Measurements from ENCODE around the gene ADCY5. TPM values are rescaled to one million over a fixed set of nuclear protein-coding genes. Genes with fewer than 3 reads are reported as not detected.

The ADCY5 gene
- total RNA-seq, 2 donors from 2014 or later: 12.9 to 69.6 TPM

DNA sequence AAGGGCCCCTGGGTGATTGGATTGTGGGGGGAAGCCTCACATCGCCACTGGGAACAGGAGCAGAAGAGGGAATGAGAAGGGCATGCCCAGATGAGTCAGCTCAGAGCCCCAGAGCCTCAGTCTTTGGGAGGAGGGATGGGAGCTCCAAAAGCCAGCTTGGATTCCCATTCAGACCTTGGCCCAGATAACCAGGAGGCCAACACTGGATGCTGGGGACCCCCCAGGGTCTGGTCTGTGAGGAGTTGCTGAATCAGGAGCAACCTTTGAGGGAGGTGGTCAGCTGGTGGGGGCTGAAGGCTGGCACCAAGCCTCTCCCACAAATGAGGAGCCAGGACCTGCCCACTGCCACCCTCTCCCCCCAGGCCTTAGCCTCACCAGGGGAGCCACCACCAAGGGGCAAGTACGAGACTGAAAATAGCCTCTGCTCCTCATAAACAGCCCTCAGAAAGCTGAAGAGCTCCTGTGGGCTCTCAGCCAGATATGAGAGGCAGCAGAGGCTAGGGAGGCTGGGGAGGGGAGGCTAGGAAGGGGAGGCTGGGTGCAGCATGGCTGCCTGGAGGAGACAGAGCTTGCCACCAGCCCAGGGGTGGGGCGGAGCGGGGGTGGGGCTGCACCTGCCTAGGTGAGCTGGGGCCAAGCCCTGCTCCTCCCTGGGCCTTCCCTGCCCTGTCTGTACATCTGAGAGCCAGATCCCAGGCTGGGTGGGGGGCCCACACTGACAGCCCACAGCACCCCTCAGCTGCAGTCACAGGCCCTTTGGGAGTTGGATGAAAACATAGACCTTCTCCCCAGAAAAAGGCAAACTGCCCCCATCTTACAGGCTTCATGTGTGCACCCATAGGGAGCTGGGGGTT, 147.3 kb downstream of the ADCY5 start:
- WGBS: 67% methylated on average over 4 of the region's 4 CpGs
- DNase-seq (ENCODE audit: low spot score): no peak
- Histone ChIP-seq H3K27ac (no peak overlapping the region), H3K36me3 (no peaks in the 10 kb centered on the region), H3K4me3 (no peak overlapping the region), H3K9me3 (no peaks in the 10 kb centered on the region), H3K4me1 (replicated peaks) (no peaks in the 10 kb centered on the region), H3K27me3 (replicated peaks; ENCODE audit: insufficient read depth) (no peaks in the 10 kb centered on the region)
- intact Hi-C loops (cut with DNase I): no loop called here
- TF ChIP-seq, protein P1, sequence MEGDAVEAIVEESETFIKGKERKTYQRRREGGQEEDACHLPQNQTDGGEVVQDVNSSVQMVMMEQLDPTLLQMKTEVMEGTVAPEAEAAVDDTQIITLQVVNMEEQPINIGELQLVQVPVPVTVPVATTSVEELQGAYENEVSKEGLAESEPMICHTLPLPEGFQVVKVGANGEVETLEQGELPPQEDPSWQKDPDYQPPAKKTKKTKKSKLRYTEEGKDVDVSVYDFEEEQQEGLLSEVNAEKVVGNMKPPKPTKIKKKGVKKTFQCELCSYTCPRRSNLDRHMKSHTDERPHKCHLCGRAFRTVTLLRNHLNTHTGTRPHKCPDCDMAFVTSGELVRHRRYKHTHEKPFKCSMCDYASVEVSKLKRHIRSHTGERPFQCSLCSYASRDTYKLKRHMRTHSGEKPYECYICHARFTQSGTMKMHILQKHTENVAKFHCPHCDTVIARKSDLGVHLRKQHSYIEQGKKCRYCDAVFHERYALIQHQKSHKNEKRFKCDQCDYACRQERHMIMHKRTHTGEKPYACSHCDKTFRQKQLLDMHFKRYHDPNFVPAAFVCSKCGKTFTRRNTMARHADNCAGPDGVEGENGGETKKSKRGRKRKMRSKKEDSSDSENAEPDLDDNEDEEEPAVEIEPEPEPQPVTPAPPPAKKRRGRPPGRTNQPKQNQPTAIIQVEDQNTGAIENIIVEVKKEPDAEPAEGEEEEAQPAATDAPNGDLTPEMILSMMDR (IDR thresholded peaks at IDR 0.05): no peak
- TF ChIP-seq POLR2AphosphoS5 (IDR thresholded peaks at IDR 0.05): no peak
- TF ChIP-seq POLR2A (IDR thresholded peaks at IDR 0.05): no peak

DNA sequence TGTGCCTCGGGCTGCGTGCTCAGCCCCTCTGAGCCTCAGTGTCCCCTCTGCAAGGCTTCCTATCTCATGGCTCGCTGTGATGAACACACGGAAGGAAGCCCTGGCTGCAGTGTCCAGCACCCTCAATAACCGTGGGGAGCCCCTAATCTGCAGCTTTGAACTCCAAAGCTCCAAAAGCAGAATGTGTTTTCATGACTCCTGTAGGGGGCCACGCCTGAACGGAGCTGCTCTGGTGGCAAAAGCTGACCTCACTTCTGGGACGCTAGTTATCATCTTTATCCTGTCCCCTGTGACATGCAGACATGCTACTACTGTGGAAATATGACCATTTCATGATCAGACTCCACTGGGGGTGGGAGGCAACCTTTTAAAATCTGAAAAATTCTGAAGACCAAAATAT, 148.3 kb downstream of the ADCY5 start:
- TF ChIP-seq POLR2A (IDR thresholded peaks at IDR 0.05): no peak
- TF ChIP-seq POLR2AphosphoS5 (IDR thresholded peaks at IDR 0.05): no peak
- TF ChIP-seq, protein P1 (IDR thresholded peaks at IDR 0.05): no peak
- no peaks in the 10 kb centered on the region for H3K27me3 ChIP-seq (replicated peaks; ENCODE audit: insufficient read depth)
- H3K4me3 ChIP-seq: no peak overlapping the region
- no peaks in the 10 kb centered on the region for H3K4me1 ChIP-seq (replicated peaks)
- DNase-seq (ENCODE audit: low spot score): no peak
- no peaks in the 10 kb centered on the region for H3K9me3 ChIP-seq
- intact Hi-C loops (cut with DNase I): no loop called here
- H3K36me3 ChIP-seq: no peaks in the 10 kb centered on the region
- no peak overlapping the region for H3K27ac ChIP-seq
- 78% methylated on average over 8 of the region's 8 CpGs for WGBS

DNA sequence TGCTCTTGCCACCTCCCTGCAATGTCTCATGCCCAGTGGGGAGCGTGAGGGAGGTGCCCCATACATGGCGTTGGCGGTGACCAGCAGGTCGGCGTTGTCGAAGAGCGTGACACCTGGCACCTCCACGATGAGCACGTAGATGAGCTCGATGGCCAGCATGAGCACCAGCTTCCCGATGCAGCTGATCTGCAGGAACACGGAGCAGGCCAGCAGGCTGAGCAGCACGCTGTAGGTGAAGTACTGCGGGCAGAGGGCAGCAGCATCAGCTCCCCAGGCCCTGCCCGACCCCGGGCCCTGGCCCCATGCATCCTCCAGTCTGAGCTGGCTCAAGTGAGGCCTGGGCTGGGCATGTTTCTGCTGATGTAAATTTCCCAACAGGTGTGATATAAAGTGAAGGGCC, 148.8 kb downstream of the ADCY5 start:
- no peaks in the 10 kb centered on the region for H3K27me3 ChIP-seq (replicated peaks; ENCODE audit: insufficient read depth)
- intact Hi-C loops (cut with DNase I): no loop called here
- H3K27ac ChIP-seq: no peak overlapping the region
- H3K9me3 ChIP-seq: no peaks in the 10 kb centered on the region
- DNase-seq (ENCODE audit: low spot score): no peak
- TF ChIP-seq, protein P1 (IDR thresholded peaks at IDR 0.05): no peak
- TF ChIP-seq POLR2A (IDR thresholded peaks at IDR 0.05): no peak
- TF ChIP-seq POLR2AphosphoS5 (IDR thresholded peaks at IDR 0.05): no peak
- 88% methylated on average over 16 of the region's 16 CpGs for WGBS
- H3K4me1 ChIP-seq (replicated peaks): no peaks in the 10 kb centered on the region
- no peaks in the 10 kb centered on the region for H3K36me3 ChIP-seq
- no peak overlapping the region for H3K4me3 ChIP-seq

DNA sequence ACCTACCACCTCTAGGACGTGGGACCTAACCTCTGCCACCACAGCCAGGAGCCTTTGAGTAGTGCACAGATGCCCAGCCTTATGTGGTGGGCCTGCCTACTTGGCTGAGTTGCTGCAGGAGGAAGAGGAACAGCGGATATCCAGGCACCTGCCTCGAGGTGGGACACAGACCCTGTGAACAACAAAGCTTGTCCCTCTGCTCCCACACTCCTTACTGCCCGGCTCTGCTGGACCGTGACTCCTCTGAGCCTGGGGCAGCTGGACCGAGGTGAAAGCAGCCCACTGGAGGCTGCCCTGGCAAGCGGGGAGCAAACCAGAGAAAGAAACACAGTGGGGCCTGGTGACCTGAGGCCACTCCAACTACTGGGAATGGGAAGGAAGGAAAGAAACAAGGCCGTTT, 149.3 kb downstream of the ADCY5 start:
- no peaks in the 10 kb centered on the region for H3K36me3 ChIP-seq
- DNase-seq (ENCODE audit: low spot score): no peak
- intact Hi-C loops (cut with DNase I): no loop called here
- H3K27ac ChIP-seq: no peak overlapping the region
- TF ChIP-seq, protein P1 (IDR thresholded peaks at IDR 0.05): no peak
- TF ChIP-seq POLR2A (IDR thresholded peaks at IDR 0.05): no peak
- no peak for TF ChIP-seq POLR2AphosphoS5 (IDR thresholded peaks at IDR 0.05)
- H3K27me3 ChIP-seq (replicated peaks; ENCODE audit: insufficient read depth): no peaks in the 10 kb centered on the region
- WGBS: 88% methylated on average over 7 of the region's 8 CpGs
- H3K4me1 ChIP-seq (replicated peaks): no peaks in the 10 kb centered on the region
- H3K9me3 ChIP-seq: no peaks in the 10 kb centered on the region
- no peak overlapping the region for H3K4me3 ChIP-seq

DNA sequence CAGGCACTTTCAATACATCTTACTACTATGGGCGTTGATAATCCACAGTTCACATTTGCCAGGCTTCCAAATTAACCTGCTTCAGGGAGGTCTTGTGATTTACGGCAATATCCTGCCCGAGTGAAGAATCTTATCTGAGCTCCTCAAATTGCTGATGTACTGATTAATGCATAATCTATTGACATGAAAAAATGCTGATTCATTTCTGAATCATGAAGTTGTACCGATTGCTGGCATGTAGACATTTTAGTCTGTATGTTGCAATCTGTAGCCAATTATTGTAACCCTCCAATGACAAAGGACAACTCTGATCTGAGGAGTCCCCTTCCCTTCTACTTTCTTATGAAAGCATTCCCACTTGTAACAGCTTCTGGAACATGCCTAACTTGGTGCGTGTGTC, 150.0 kb downstream of the ADCY5 start:
- no peak overlapping the region for H3K4me3 ChIP-seq
- WGBS: 66% methylated on average over 5 of the region's 5 CpGs
- no peaks in the 10 kb centered on the region for H3K4me1 ChIP-seq (replicated peaks)
- intact Hi-C loops (cut with DNase I): no loop called here
- no peaks in the 10 kb centered on the region for H3K36me3 ChIP-seq
- no peaks in the 10 kb centered on the region for H3K9me3 ChIP-seq
- no peaks in the 10 kb centered on the region for H3K27me3 ChIP-seq (replicated peaks; ENCODE audit: insufficient read depth)
- no peak overlapping the region for H3K27ac ChIP-seq
- TF ChIP-seq POLR2A (IDR thresholded peaks at IDR 0.05) (no peak), POLR2AphosphoS5 (IDR thresholded peaks at IDR 0.05) (no peak)
- TF ChIP-seq, protein P1 (IDR thresholded peaks at IDR 0.05): no peak
- no peak for DNase-seq (ENCODE audit: low spot score)

Data from prostate gland (tissue), 2 donors.